OCI-M2 (cell line): ENCODE data around the gene MAP4K4.
"Not testable (repeated sequence)": the region's sequence is repeated elsewhere in the genome, so short reads cannot be mapped to it uniquely, and the experiment has no call there.

ENCODE experiments used
- DNase-seq: peaks from one replicate; lab custom pipeline; 2025; ENCODE audit not compliant: unreplicated experiment; lab: John Stamatoyannopoulos, UW

Gene MAP4K4

DNA sequence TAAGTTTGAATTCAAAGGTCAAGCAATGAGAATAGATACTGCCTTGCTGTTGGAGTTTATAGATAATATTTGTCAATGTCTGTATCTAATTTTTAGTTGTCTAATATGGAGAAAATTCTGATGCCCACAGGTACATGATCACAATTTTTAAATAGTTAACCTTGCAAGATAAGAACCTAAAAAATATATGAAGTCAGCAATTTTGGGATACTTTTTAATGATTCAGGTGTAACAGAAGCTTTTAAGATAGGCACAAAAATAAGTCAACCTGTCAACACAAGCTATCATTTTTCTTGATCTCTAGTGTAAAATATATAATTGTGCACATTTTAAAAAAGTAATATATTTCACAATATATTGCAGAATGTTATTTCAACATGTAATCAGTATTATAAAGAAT, 201.8 kb downstream of the MAP4K4 start:
- no peak for DNase-seq

DNA sequence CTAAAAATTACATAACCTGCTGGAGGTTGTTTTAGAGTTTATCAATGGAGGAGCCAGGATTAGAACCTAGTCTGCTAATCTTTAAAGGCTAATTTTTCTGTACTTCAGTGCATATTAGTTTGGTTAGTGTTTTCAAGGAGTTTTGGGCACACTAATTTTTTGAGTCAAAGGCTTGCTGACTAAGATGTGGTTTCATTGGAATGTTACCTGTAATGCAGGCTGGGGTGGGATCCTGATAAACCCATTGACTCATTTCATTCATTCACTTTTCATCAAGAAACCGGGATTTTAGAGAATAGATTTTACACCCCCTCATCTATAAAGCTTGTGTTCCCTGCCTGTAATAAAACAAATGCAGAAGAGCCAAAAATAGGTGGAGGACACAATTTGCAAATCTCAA, 202.4 kb downstream of the MAP4K4 start:
- no peak for DNase-seq

DNA sequence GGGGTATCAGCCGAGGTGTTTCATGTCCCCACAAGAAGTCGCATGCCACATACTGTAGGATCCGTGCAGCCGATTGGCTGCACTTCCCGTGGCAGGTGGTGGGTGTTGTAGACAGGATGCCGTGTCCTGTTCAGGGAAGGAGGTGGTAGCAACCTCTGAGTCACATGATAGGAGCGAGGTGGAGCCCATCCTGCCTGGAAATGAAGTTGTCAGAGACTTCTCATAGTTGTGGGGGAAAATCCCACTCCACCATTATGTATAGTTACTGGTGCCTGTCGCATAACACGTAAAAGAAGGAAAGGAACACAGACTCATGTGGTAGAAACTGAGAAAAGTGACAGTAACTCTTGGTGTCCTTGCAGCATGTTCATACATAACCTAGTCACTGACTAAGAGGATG, 202.9 kb downstream of the MAP4K4 start:
- DNase-seq: no peak

DNA sequence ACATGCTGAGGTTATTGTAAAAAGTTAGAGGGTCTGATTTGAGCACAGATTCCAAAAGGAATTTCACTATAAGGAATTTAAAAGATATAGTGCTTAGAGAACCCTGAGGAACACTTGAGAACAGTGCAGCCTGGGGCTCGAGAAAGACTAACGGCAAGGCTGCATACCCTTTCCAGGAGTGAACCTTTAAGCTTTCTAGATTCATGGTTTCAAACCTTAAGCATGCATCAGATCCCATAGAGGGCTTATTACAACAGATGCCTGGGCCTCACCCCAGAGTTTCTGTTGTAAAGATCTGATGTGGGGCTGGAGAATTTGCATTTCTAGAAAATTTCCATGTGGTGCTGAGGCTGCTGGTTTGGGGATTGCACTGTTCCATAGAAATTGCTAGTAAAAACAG, 203.7 kb downstream of the MAP4K4 start:
- DNase-seq: no peak

DNA sequence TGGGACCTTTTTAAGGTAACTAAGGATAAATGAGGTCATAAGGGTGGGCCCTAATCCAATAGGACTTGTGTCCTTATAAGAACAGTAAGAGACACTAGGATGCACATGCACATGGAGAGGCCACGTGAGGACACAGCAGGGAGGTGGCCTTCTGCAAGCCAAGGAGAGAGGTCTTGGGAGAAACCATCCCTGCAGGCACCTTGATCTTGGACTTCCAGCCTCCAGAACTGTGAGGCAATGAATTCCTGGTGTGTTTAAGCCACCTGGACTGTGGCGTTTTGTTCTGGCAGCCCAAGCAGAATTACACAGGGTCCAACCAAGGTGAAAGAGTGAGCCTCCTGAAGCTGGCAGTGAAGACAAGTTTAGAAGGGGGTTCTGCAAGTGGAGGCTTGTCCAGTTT, 204.7 kb downstream of the MAP4K4 start:
- DNase-seq: no peak

DNA sequence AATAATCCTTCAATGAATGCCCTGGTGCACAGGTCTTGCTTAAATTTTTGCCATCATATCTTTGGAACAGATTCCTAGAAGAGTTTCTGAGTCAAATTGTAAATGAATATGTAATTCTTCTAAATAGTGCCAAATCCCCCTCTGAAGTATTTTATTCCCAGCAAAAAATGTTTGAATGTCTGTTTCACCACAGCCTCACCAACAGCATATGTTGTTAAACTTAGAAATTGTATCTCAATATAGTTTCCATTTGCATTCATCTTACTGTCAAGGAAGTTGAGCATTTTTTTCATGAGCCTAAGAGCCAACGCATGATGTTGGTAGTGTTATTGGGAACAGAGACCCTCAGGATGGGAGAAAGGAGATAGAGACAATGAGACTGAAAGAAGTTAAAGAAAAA, 207.4 kb downstream of the MAP4K4 start:
- no peak for DNase-seq

DNA sequence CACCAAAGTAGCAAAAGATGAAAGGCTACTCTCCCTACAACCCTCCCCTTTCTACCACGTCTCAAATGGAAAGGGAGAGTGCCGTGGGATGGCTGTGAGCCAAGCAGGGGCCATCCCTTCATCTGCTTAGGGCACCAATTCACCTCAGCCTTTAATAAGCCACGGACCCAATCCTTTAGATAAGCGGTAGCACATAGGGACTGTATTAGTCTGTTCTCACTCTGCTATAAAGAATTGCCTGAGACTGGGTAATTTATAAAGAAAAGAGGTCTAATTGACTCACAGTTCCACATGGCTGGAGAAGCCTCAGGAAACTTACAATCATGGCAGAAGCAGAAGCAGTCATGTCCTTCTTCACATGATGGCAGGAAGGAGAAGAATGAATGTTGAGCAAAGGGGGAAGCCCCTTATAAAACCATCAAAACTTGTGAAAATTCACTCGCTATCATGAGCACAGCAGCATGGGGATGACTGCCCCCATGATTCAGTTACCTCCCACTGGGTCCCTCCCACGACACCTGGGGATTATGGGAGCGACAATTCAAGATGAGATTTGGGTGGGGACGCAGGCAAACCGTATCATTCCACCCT, 208.3 kb downstream of the MAP4K4 start:
- no peak for DNase-seq

DNA sequence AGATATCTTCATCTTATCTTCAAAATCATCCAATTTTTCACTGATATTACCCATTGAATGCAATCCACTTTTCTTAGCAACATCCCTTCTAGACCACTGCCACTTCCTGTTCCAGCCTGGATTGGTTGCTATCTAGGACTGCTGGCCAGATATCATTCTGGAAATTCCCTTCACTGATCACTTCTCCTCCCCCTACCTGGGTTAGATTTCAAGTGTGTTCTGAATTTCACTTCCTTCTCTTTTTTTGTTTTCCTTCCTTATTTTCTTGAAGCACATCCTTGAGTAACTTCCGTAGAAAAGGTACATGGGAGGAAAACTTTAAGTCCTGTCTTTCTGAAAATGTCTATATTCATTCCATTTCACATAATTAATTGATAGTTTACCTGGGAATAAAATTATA, 212.3 kb downstream of the MAP4K4 start:
- DNase-seq: no peak

DNA sequence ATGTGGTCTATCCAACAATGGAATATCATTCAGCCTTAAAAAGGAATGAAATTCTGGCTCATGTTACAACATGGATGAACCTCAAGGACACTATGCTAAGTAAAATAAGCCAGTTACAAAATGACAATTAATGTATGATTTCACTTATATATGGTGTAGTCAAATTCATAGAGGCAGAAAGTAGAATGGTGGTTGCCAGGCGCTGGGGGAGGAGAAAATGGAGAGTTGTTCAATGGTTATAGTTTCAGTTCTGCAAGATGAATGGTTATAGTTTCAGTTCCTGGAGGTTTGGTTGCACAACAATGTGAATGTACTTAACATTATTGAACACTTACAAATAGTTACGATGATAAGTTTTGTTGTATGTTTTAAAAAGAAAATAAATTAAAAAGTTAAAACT, 215.0 kb downstream of the MAP4K4 start:
- no peak for DNase-seq

DNA sequence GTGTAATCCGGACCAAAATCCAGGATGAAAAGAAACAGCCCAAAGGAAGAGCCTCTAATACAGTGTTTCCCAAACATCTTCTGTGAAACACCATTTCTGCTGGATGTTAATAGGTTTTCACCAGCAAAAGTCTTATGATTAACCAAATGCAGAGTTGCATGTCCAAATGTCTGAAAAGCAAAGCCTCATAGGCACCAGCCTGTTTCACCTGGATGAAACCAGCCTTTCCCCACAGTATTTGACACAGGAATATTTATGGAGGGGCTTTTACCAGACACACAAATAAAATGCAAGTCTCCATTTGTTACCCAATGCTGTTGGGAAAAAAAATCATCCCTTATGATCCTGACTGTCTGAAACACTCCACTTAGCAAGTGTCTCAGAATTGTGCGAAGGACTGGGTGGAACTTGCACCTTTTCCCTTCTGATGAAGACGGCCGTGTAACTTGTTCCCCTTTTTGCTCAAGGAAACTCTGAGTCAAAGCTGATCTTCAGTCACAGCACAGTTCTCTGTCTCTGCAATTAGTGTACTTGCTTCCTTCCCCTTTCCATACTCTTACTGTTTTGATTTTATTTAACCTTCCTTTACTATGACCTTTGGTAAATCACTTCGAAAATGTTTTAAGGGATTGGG, 223.9 kb downstream of the MAP4K4 start:
- no peak for DNase-seq

DNA sequence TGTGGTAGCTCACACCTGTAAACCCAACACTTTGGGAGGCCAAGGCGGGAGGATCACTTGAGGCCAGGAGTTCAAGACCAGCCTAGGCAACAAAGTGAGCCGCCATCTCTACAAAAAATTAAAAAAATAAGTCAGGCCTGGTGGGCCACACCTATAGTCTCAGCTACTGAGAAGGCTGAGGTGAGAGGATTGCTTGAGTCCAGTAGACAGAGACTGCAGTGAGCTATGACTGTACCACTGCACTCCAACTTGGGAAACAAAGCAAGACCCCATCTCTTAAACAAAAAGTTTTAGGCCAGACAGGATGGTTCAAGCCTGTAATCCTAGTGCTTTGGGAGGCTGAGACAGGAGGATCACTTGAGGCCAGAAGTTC, 224.4 kb downstream of the MAP4K4 start:
- no peak for DNase-seq

DNA sequence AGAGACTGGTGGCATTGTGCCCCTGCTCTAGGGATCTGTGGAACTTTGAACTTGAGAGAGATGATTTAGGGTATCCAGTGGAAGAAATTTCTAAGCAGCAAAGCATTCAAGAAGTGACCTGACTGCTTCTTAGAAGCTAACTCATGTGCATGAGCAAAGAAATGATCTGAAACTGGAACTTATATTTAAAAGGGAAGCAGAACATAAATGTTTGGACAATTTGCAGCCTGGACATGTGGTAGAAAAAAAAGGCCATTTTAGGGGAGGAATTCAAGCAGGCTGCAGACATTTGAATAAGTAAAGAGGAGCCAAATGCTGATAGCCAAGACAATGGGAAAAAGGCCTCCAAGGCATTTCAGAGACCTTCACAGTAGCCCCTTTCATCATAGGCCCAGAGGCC, 226.8 kb downstream of the MAP4K4 start:
- not testable (repeated sequence) for DNase-seq

DNA sequence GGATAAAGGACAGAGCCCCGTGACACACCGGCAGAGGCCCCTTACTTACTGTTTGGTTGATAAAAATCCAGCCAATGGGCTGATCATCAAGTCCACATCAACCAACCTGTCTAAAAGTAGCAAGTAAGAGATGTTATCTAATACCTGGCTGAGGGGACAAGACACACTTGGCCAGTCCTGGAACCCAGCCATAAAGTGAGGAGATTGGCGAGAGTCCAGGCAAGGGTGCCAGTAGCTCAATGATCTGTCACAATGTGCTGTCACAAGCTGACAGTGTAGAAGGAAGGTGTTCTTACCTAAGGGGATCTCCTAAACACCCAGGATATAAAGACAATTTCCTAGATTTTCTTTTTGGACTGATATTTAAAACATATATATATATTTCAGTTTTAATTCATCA, 232.5 kb downstream of the MAP4K4 start:
- no peak for DNase-seq

DNA sequence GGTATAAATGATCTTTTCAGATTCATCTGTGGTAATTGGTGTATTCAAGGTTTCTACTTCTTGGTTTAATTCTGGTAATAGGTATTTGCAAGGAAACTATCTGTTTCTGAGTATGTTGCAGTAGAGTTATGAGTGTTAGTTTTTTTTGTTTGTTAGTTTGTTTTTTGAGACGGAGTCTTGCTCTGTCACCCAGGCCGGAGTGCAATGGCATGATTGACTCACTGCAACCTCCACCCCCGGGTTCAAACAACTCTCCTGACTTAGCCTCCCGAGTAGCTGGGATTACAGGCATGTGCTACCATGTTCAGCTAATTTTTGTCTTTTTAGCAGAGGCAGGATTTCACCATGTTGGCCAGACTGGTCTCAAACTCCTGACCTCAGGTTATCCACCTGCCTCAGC, 233.3 kb downstream of the MAP4K4 start:
- DNase-seq: no peak

DNA sequence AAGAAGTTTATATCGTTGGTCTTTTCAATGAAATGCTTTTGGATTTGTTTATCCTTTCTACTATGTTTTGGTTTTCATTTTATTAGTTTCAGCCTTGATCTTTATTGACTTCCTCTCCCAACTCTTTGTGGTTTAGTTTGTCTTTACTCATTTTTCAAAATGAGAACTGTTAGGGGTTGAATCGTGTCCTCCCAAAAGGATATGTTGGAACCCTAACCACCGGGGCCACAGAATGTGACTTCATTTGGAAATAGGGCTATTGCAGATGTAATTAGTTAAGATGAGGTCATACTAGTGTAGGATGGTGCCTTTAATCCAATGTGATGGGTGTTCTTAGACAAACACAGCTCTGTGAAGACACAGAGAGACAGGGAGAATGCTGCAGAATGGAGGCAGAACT, 233.9 kb downstream of the MAP4K4 start:
- DNase-seq: no peak

DNA sequence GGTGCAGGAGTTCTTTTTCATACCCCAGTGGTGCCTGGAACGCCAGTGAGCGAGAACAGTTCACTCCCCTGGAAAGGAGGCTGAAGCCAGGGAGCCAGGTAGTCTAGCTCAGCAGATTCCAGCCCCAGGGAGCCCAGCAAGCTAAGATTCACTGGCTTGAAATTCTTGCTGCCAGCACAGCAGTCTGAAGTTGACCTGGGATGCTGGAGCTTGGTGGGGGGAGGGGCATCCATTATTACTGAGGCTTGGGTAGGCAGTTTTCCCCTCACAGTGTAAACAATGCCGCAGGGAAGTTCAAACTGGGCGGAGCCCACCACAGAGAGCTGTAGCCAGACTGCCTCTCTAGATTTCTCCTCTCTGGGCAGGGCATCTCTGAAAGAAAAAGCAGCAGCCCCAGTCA, 238.3 kb downstream of the MAP4K4 start:
- DNase-seq: not testable (repeated sequence)

DNA sequence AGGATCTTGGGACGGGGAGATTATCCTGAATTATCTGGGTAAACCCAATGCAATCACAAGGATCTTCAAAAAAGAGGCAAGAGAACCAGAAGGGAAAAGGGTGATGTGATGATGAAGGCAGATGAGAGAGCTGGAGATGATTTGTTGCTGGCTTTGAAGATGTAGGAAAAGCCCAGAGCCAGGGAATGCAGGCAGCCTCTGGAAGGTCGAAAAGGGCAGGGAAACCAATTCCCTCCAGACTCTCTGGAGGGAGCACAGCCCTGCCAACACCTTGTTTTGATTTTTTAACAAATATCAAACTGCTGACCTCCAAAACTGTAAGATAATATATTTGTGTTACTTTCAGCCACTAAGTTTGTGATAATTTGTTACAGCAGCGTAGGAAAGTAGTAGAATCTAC, 245.3 kb downstream of the MAP4K4 start:
- DNase-seq: no peak
